ENCODE measurements around the gene FTH1.
"Not testable (repeated sequence)": the region's sequence is repeated elsewhere in the genome, so short reads cannot be mapped to it uniquely, and the experiment has no call there.

The FTH1 gene

GRCh38 chr11:61959678-61960077 lies 7.8 kb downstream of the FTH1 start:
- Histone ChIP-seq H3K9me3 (ENCODE audit: low read length) (no peaks in the 10 kb centered on the region), H3K27ac (ENCODE audit: low read depth, low read length) (no peak overlapping the region), H3K4me3 (ENCODE audit: low read depth in 1 of 2, low read length in 2 of 2) (no peak overlapping the region), H3K4me1 (ENCODE audit: insufficient read depth, low read length) (peaks cover 36% of the 10 kb centered on the region), H3K36me3 (ENCODE audit: insufficient read depth, low read length) (peaks cover 39% of the 10 kb centered on the region), H3K27me3 (ENCODE audit: control insufficient read depth in 1 of 2, insufficient read depth in 2 of 2, low read length in 2 of 2) (no peaks in the 10 kb centered on the region), H3K9ac (ENCODE audit: low read length) (no peak overlapping the region)

GRCh38 chr11:61959114-61959513 lies 8.3 kb downstream of the FTH1 start:
- H3K9me3 ChIP-seq (ENCODE audit: low read length): no peaks in the 10 kb centered on the region
- H3K36me3 ChIP-seq (ENCODE audit: insufficient read depth, low read length): peaks cover 34% of the 10 kb centered on the region
- no peaks in the 10 kb centered on the region for H3K27me3 ChIP-seq (ENCODE audit: control insufficient read depth in 1 of 2, insufficient read depth in 2 of 2, low read length in 2 of 2)
- no peak overlapping the region for H3K9ac ChIP-seq (ENCODE audit: low read length)
- H3K4me1 ChIP-seq (ENCODE audit: insufficient read depth, low read length): peaks cover 34% of the 10 kb centered on the region
- no peak overlapping the region for H3K4me3 ChIP-seq (ENCODE audit: low read depth in 1 of 2, low read length in 2 of 2)
- no peak overlapping the region for H3K27ac ChIP-seq (ENCODE audit: low read depth, low read length)

- Histone ChIP-seq H3K36me3 (ENCODE audit: insufficient read depth, low read length) (peaks cover 28% of the 10 kb centered on the region), H3K4me3 (ENCODE audit: low read depth in 1 of 2, low read length in 2 of 2) (no peak overlapping the region), H3K4me1 (ENCODE audit: insufficient read depth, low read length) (peaks cover 29% of the 10 kb centered on the region), H3K9ac (ENCODE audit: low read length) (no peak overlapping the region), H3K27me3 (ENCODE audit: control insufficient read depth in 1 of 2, insufficient read depth in 2 of 2, low read length in 2 of 2) (no peaks in the 10 kb centered on the region), H3K27ac (ENCODE audit: low read depth, low read length) (no peak overlapping the region), H3K9me3 (ENCODE audit: low read length) (no peaks in the 10 kb centered on the region)
Measured at GRCh38 chr11:61958590-61958989, 8.8 kb downstream of the FTH1 start.

- peaks cover 15% of the 10 kb centered on the region for H3K4me1 ChIP-seq (ENCODE audit: insufficient read depth, low read length)
- no peak overlapping the region for H3K27ac ChIP-seq (ENCODE audit: low read depth, low read length)
- no peak overlapping the region for H3K9ac ChIP-seq (ENCODE audit: low read length)
- no peak overlapping the region for H3K4me3 ChIP-seq (ENCODE audit: low read depth in 1 of 2, low read length in 2 of 2)
- no peaks in the 10 kb centered on the region for H3K27me3 ChIP-seq (ENCODE audit: control insufficient read depth in 1 of 2, insufficient read depth in 2 of 2, low read length in 2 of 2)
- H3K36me3 ChIP-seq (ENCODE audit: insufficient read depth, low read length): peaks cover 14% of the 10 kb centered on the region
- no peaks in the 10 kb centered on the region for H3K9me3 ChIP-seq (ENCODE audit: low read length)
Measured at GRCh38 chr11:61957021-61957770, 10.2 kb downstream of the FTH1 start.

GRCh38 chr11:61956191-61957020 lies 11.0 kb downstream of the FTH1 start:
- Histone ChIP-seq H3K4me3 (ENCODE audit: low read depth in 1 of 2, low read length in 2 of 2) (peak overlapping the region in 1 of 2 donors; percentile 53), H3K4me1 (ENCODE audit: insufficient read depth, low read length) (peaks cover 11% of the 10 kb centered on the region), H3K36me3 (ENCODE audit: insufficient read depth, low read length) (peaks cover 8% of the 10 kb centered on the region), H3K9ac (ENCODE audit: low read length) (no peak overlapping the region), H3K27ac (ENCODE audit: low read depth, low read length) (peak overlapping the region; percentile 19), H3K27me3 (ENCODE audit: control insufficient read depth in 1 of 2, insufficient read depth in 2 of 2, low read length in 2 of 2) (no peaks in the 10 kb centered on the region), H3K9me3 (ENCODE audit: low read length) (no peaks in the 10 kb centered on the region)

GRCh38 chr11:61955422-61956135 lies 11.9 kb downstream of the FTH1 start:
- Histone ChIP-seq H3K9me3 (ENCODE audit: low read length) (no peaks in the 10 kb centered on the region), H3K27me3 (ENCODE audit: control insufficient read depth in 1 of 2, insufficient read depth in 2 of 2, low read length in 2 of 2) (no peaks in the 10 kb centered on the region), H3K36me3 (ENCODE audit: insufficient read depth, low read length) (peaks cover 5% of the 10 kb centered on the region), H3K4me3 (ENCODE audit: low read depth in 1 of 2, low read length in 2 of 2) (peak overlapping the region; percentile 48 to 53), H3K27ac (ENCODE audit: low read depth, low read length) (peak overlapping the region; percentile 66), H3K4me1 (ENCODE audit: insufficient read depth, low read length) (peaks cover 8% of the 10 kb centered on the region), H3K9ac (ENCODE audit: low read length) (peak overlapping the region; percentile 49)

GRCh38 chr11:61954851-61955421 lies 12.5 kb downstream of the FTH1 start:
- H3K27me3 ChIP-seq (ENCODE audit: control insufficient read depth in 1 of 2, insufficient read depth in 2 of 2, low read length in 2 of 2): no peaks in the 10 kb centered on the region
- peak overlapping the region; percentile 48 to 53 for H3K4me3 ChIP-seq (ENCODE audit: low read depth in 1 of 2, low read length in 2 of 2)
- peaks cover 5% of the 10 kb centered on the region for H3K36me3 ChIP-seq (ENCODE audit: insufficient read depth, low read length)
- H3K9ac ChIP-seq (ENCODE audit: low read length): peak overlapping the region; percentile 49
- peaks cover 8% of the 10 kb centered on the region for H3K4me1 ChIP-seq (ENCODE audit: insufficient read depth, low read length)
- H3K27ac ChIP-seq (ENCODE audit: low read depth, low read length): peak overlapping the region; percentile 66
- H3K9me3 ChIP-seq (ENCODE audit: low read length): no peaks in the 10 kb centered on the region

- peaks cover 5% of the 10 kb centered on the region for H3K36me3 ChIP-seq (ENCODE audit: insufficient read depth, low read length)
- H3K4me3 ChIP-seq (ENCODE audit: low read depth in 1 of 2, low read length in 2 of 2): peak overlapping the region in 1 of 2 donors; percentile 53
- H3K9me3 ChIP-seq (ENCODE audit: low read length): no peaks in the 10 kb centered on the region
- H3K27me3 ChIP-seq (ENCODE audit: control insufficient read depth in 1 of 2, insufficient read depth in 2 of 2, low read length in 2 of 2): no peaks in the 10 kb centered on the region
- H3K4me1 ChIP-seq (ENCODE audit: insufficient read depth, low read length): peaks cover 9% of the 10 kb centered on the region
- H3K27ac ChIP-seq (ENCODE audit: low read depth, low read length): peak overlapping the region; percentile 66
- peak overlapping the region; percentile 49 for H3K9ac ChIP-seq (ENCODE audit: low read length)
Measured at GRCh38 chr11:61954106-61954850, 13.2 kb downstream of the FTH1 start.

- H3K36me3 ChIP-seq (ENCODE audit: insufficient read depth, low read length); H3K4me3 ChIP-seq (ENCODE audit: low read depth in 1 of 2, low read length in 2 of 2); H3K9me3 ChIP-seq (ENCODE audit: low read length); H3K9ac ChIP-seq (ENCODE audit: low read length); H3K27me3 ChIP-seq (ENCODE audit: control insufficient read depth in 1 of 2, insufficient read depth in 2 of 2, low read length in 2 of 2); H3K27ac ChIP-seq (ENCODE audit: low read depth, low read length): not testable (repeated sequence)
- peaks cover 13% of the 10 kb centered on the region for H3K4me1 ChIP-seq (ENCODE audit: insufficient read depth, low read length)
Measured at GRCh38 chr11:61953632-61954031, 13.8 kb downstream of the FTH1 start.

GRCh38 chr11:61952882-61953281 lies 14.6 kb downstream of the FTH1 start:
- H3K27ac ChIP-seq (ENCODE audit: low read depth, low read length): no peak overlapping the region
- H3K9me3 ChIP-seq (ENCODE audit: low read length): no peaks in the 10 kb centered on the region
- H3K9ac ChIP-seq (ENCODE audit: low read length): no peak overlapping the region
- H3K4me3 ChIP-seq (ENCODE audit: low read depth in 1 of 2, low read length in 2 of 2): no peak overlapping the region
- no peaks in the 10 kb centered on the region for H3K27me3 ChIP-seq (ENCODE audit: control insufficient read depth in 1 of 2, insufficient read depth in 2 of 2, low read length in 2 of 2)
- H3K4me1 ChIP-seq (ENCODE audit: insufficient read depth, low read length): peaks cover 13% of the 10 kb centered on the region
- peaks cover 5% of the 10 kb centered on the region for H3K36me3 ChIP-seq (ENCODE audit: insufficient read depth, low read length)
